T1000 (cell line): ENCODE results near the gene C1orf159.
"Not testable (repeated sequence)": the region's sequence is repeated elsewhere in the genome, so short reads cannot be mapped to it uniquely, and the experiment has no call there.

Experiments
- DNase-seq: peaks from one replicate; lab custom pipeline; 2025; ENCODE audit warnings: mixed read lengths; lab: John Stamatoyannopoulos, UW

Gene C1orf159

GRCh38 chr1:1115786-1116700 lies at the start of gene C1orf159:
Gene C1orf159, minus strand, starts transcription at chr1:1116089. Its CDS starts 24,546 bp downstream, at chr1:1091543.
- DNase-seq, result peak; percentile 99

- no peak for DNase-seq
Measured at GRCh38 chr1:1165485-1165884, 49.6 kb upstream of the C1orf159 start.

- DNase-seq, result no peak
Measured at GRCh38 chr1:1164701-1165451, 49.0 kb upstream of the C1orf159 start.

GRCh38 chr1:1164361-1164700 lies 48.4 kb upstream of the C1orf159 start:
- no peak for DNase-seq

- no peak for DNase-seq
Measured at GRCh38 chr1:1163538-1164070, 47.7 kb upstream of the C1orf159 start.

- no peak for DNase-seq
Measured at GRCh38 chr1:1162597-1163537, 47.0 kb upstream of the C1orf159 start.

GRCh38 chr1:1161683-1162079 lies 45.8 kb upstream of the C1orf159 start:
- DNase-seq, result no peak

GRCh38 chr1:1161078-1161682 lies 45.3 kb upstream of the C1orf159 start:
- DNase-seq, result no peak

GRCh38 chr1:1160281-1160930 lies 44.5 kb upstream of the C1orf159 start:
- no peak for DNase-seq

- no peak for DNase-seq
Measured at GRCh38 chr1:1157914-1158710, 42.2 kb upstream of the C1orf159 start.

GRCh38 chr1:1157426-1157913 lies 41.6 kb upstream of the C1orf159 start:
- peak; percentile 30 for DNase-seq

GRCh38 chr1:1157033-1157365 lies 41.1 kb upstream of the C1orf159 start:
- no peak for DNase-seq

- DNase-seq, result no peak
Measured at GRCh38 chr1:1156140-1157032, 40.5 kb upstream of the C1orf159 start.

GRCh38 chr1:1155258-1155657 lies 39.4 kb upstream of the C1orf159 start:
- no peak for DNase-seq

- DNase-seq, result no peak
Measured at GRCh38 chr1:1153874-1154273, 38.0 kb upstream of the C1orf159 start.

GRCh38 chr1:1153215-1153614 lies 37.3 kb upstream of the C1orf159 start:
- DNase-seq, result not testable (repeated sequence)

- not testable (repeated sequence) for DNase-seq
Measured at GRCh38 chr1:1152431-1152830, 36.5 kb upstream of the C1orf159 start.

GRCh38 chr1:1151306-1151705 lies 35.4 kb upstream of the C1orf159 start:
- no peak for DNase-seq

GRCh38 chr1:1150100-1150499 lies 34.2 kb upstream of the C1orf159 start:
- DNase-seq, result no peak
